GM19035 (cell line): Measurements from ENCODE around the gene CCDC9B.

Experiments used
- ATAC-seq: cut with Tn5 transposase; IDR thresholded peaks from one replicate; pipeline ENCODE4 v1.9.1; 2021; ENCODE audit not compliant: unreplicated experiment

CCDC9B gene

DNA sequence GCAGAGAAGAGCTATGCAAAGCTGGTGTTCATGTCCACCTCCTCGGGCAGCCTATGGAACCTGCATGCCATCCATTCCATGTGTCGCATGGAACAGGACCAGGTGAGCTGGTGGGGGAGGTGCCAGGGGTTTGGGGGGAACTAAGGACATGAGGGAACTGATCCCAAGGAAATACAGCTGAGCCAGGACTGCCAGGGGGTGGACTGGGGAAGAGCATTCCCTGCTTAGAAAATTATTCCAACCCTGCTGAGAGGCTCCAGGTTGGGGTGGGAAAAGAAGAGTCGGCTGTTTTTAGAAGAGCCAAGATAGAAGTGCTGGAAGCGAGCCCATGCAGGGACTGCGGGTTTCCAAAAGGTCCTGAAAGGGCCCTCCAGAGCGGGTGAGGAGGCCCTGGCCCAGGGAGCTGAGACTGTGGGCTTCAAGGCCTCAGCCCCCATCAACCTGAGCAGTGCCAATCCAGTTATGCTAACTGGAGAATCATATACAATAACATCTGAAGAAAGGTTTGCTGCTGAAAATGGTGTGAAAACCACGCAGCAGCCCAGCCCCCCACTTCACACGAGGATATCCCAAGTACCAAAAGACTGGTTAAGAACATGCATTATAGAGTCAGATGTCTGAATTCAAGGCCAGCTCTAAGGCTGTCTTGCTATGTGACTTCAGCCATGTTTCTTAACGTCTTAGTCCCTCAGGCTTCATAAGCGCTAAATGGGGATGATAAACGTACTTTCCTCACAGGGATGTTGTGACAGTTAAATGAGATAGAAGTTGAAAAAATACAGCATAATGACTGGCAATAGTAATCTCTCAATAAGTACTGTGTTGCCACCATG, 25.1 kb upstream of the CCDC9B start:
- no peak for ATAC-seq

DNA sequence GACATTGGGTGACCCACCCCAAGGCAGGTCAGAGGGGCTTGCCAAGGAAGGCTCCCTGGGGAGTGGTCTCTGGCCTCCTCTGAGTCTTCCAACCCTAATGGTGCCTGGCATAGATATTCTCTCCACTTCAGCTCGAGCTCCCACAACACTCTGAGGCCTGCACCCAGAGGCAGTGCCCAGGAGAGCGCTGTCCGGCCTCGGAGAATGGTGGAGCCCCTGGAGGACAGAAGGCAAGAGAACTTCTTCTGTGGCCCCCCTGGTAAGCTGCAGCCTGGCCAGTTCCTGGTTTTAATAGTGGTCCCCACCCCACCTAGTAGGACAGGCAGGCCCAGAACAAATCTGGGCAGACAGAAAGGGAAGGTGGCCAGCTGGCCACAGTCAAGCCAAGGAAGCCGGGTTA, 24.3 kb upstream of the CCDC9B start:
- ATAC-seq = no peak

DNA sequence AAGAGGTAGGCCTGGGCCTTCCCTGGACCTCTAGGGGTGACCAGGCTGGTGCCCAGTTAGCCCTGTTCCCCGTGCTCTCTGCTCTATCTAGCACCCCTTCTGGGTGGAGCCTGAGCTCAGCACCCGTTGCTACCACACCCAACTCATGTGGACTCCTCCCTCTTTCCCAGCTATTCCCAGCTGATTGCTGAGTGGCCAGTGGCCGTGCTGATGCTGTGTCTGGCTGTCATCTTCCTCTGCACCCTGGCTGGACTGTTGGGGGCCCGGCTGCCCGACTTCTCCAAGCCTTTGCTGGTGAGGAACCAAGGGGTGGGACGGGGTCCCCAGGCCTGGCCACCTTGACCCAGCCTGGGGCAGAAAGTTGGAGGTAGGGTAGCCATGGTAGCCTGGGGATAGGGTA, 23.5 kb upstream of the CCDC9B start:
- ATAC-seq = no peak

DNA sequence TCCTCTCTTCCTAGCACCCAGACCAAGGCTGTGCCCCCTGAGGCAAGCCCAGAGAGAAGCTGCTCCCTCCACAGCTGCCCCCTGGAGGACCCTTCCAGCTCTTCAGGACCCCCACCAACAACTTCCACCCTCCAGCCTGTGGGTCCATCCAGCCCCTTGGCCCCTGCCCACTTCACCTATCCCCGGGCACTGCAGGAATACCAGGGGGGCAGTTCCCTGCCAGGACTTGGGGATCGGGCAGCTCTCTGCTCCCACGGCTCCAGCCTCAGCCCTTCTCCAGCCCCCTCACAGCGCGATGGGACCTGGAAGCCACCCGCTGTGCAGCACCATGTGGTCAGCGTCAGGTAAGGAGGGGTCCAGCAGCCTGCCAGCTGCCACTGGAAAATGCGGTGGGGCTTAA, 22.9 kb upstream of the CCDC9B start:
- ATAC-seq = no peak

DNA sequence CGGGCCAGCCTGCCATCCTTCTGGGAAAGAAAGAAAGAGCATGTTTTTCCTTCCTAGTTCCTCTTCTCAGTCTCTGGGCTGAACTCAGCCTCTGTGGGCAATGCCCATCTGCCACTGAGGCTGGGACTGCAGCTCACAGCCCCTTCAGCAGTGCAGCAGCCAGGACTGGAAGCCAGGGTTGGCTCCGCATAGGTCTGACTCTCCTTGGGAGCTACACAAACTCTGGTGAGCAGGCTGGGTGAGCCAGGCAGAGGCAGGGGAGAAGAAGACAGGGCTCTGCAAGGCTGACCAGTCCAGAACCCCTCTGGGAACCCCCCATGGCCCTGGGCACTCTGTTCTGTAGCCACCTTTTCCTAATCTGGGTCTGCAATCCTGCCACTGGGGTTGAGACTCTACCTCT, 20.9 kb upstream of the CCDC9B start:
- no peak for ATAC-seq

DNA sequence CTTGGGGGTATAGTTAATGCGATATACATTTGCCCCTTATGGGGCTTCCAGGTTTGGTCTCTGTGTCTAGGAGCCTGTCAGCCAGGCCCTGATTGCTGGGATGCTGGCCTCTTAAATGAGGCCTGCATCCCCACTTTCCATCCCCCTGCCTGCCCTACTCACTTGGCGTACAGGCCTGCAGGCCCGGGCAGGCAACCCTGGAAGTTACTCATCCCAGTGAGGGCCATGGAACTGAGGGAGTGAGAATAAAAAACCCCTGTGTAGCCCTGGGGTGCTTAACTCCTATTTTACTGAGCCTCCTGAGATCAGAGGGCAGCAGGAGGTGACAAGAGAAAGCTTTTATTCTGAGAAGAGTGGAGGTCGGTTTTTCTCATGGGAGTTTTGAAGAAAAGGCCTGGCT, 19.3 kb upstream of the CCDC9B start:
- ATAC-seq = no peak

DNA sequence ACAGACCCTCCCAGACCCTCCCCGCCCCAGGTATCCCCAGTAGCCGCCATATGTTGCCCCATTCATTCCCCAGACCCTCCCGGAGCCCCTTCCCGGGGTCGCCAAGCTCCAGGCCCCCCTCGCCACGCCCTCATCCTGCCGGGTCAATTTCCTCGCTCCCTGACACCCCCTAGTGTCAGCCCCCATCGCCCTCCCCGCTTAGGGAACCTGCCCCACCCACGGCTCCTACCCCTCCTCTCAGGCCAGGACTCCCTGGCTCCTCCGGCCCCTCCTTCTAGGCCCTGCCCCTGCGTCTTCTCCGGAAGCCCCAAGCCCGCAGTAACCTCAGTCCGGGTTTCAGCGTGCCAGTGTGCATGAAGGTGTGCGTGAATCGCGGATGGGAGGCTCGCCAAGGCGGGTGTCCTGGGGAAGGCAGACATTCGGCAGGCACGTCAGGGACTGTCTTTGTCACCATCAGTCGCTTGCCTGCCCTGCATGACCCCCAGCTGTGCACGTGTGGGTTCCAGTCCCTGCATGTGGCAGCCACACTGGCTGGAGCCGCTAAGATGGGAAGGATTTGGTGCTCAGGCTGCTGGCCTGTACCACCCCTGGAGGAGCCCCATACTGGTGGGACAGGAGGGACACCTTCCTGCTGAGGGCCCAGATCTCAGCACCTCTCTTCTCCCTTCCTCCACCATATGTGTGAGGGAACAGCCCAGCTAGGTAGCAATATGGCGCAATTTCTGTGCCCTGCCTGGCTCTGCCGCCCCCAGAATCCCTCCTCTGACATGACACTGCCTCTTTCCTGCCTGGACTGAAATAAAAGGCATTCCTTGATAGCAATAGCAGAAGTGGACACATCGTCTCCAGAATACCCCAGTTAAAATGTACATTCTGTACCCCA, 18.0 kb upstream of the CCDC9B start:
- peak; percentile 17 for ATAC-seq

DNA sequence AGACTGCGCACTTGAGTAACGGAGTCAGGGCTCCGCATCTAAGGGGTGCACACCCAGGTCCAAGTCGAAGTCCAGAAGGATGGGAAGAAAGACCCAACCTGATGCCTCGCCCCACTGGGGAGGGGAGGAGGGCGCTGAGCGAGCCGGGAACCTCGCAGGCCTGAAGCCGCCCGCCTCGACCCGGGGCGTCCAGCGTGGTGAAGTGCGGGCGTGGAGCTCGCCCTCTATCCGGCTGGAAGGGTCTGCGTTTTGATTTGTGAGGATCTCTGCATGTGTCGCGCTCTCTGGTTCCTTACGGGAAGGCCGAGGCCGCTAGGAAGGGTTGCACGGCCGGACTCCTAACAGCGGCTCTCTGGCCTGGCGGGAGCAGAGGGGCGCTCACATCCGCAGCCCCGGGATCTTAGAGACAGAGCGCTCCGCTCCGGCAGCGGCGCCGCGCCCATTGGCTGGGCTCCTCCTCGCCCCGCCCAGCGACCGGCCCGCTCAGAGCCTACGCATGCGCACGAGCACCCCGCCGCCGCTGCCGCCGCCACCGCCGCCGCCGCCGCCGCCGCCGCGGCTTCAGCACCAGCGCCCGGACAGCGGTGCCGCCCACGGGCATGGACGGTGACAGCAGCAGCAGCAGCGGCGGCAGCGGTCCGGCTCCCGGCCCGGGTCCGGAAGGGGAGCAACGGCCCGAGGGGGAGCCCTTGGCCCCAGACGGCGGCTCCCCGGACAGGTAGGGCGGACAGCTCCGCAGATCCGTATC, 17.2 kb upstream of the CCDC9B start, which contains the start of gene DISP2:
Gene DISP2 (plus strand): TSS at position 497 of the 748 bp plus-strand sequence. CDS start 103 bp downstream, at position 600.
- ATAC-seq = peak; percentile 87

DNA sequence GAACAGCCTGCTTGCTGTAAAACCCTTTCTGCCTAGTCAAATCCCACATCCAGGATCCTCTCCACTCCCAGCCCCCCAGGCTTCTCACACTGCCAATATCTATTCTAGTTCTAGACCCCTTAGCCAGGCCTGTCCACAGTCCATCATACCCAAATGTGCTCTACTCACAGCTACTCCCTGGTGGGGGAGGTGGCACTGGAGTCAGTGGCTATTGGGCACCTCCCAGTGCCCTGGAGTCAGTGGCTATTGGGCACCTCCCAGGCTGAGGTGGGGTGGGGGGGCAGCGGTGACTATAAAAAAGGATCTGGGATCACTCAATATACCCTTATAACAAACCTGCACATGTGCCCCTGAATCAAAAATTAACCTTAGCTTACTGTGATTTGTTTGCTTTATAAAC, 16.5 kb upstream of the CCDC9B start:
- no peak for ATAC-seq

DNA sequence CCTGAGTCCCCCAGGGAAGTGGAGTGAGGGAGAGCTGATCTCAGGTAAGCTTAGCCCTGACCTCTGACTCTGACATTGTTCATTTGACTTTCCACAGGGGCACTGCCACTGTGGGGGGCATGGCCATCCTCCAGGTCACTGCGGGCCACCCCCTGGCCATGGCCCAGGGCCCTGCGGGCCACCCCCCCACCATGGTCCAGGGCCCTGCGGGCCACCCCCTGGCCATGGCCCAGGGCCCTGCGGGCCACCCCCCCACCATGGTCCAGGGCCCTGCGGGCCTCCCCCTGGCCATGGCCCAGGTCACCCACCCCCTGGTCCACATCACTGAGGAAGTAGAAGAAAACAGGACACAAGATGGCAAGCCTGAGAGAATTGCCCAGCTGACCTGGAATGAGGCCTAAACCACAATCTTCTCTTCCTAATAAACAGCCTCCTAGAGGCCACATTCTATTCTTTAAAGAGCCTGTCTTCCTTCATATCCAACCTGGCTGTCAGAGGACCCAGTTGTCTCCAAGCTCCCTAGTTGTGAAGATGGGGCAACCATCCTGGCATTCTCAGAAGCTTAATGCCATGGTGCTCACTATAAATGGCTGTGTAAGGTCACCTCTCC, 15.3 kb upstream of the CCDC9B start:
- ATAC-seq = no peak

DNA sequence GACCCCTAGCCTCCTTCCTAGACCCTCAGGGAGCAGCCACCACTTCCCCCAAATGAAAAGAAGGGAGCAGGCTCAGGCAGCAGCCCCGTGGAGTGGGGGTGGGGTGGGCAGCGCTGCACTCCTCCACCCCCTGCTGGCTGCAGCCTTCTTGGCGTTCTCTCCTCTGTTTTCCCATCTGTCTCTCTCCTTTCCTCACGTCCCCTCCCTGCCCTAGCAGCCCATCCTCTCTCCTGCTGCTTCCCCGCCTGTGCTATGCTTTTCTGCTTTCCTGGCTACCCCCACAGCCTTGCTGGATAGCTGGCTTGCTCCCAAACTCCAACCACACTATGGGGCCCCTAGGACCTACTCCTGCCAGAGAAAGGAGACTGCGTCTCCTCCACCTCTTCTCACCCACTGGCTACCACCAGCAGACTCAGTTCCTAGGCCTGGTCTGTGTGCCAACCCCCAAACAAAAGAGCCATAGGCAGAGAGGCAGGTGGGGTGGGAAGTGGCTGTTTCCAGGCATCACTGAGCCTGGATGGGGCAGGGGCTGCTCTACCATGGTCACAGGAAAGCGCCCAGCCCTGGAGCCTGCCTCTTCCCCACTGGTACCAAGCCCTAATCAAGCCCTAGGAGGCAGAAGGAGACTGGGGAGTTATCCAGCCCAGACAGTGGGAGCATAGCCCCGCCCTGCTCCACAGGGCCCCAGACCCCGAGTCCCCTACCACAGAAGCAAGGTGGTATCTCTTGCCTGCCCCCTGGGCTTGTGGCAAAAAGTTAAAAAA, 13.9 kb upstream of the CCDC9B start:
- ATAC-seq = no peak

DNA sequence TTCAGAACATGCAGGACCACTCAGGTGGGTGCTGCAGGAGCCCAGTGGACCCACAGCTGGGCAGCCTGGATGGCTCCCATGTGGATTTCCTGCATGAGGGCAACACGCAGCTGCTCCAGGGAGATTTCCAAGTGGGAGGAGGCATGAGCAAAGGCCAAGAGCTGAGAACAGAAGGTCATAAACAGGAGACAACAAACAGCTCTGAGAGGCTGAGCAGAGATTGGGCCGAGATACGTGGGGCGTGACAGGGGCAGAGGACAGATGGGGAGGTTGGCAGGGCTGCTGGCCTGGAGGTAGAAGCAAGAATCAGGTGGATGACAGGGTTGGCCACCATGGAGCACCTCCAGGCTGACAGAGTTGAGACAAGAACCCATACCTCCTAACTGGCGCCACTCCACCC, 13.0 kb upstream of the CCDC9B start:
- no peak for ATAC-seq

DNA sequence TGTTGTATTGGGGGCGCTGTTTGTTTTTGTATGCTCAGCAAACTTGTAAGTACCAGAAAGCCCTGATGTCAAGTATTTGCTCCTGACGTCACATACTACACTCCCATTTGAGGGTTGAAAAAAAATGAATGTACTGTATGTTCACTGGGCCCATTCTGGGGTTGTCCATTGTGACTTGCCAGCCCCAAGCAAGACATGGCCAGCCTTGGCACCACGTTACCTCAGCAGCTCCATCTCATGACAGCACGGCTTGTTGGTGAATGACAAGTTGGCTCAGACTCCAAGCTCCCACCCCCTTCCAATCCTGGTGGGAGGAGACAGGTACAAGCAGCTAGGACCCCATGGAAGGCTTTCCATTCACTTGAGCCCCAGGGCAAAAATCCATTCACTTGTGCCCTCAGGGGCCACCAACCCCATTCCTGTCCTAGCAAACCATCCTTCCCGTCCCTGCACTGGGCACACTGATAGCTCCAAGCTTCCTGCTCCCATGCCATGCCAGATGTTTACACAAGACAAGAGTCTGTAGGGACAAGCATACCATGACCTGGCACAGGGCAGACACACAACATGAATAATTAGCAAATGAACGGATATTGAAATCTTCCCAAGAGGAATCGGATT, 11.7 kb upstream of the CCDC9B start:
- ATAC-seq = no peak

DNA sequence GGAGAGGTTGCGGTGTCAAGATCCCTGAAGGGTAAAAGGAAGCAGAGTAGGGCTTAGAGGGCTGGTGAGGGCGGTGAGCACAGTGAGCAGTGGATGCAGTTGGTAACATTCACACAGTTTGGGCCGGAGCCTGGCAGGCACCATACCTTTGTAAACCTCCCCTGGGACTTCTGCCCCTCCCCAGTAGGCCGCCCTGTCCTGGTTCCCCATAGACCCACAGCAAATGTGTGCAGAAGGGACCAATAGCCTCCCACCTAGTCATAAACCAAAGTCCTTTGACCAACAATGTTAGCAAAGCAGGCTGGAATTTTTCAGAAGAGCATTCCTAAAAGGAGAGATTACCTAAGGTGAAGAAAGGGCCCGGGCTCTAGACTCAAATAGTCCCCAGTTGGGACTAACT, 8.4 kb upstream of the CCDC9B start:
- ATAC-seq = no peak

DNA sequence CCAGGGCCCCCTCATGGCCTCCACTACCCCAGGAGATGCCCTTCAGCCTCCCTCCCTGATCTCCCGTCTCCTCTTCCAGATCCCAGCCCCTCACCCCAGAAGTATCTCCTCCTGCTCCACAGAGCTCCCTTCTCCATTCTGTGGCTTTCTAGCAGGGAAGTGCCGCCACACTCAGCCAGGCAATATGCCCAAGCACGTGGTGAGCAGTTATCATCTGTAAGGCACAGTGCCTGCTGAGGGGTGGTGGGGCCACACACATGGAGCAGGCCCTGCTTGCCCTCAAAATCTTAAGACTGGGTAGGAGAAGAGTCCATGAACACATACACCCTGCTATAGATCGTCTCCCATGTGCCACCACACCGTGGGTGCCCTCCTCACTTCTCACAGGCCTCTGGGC, 7.7 kb upstream of the CCDC9B start:
- ATAC-seq = no peak

DNA sequence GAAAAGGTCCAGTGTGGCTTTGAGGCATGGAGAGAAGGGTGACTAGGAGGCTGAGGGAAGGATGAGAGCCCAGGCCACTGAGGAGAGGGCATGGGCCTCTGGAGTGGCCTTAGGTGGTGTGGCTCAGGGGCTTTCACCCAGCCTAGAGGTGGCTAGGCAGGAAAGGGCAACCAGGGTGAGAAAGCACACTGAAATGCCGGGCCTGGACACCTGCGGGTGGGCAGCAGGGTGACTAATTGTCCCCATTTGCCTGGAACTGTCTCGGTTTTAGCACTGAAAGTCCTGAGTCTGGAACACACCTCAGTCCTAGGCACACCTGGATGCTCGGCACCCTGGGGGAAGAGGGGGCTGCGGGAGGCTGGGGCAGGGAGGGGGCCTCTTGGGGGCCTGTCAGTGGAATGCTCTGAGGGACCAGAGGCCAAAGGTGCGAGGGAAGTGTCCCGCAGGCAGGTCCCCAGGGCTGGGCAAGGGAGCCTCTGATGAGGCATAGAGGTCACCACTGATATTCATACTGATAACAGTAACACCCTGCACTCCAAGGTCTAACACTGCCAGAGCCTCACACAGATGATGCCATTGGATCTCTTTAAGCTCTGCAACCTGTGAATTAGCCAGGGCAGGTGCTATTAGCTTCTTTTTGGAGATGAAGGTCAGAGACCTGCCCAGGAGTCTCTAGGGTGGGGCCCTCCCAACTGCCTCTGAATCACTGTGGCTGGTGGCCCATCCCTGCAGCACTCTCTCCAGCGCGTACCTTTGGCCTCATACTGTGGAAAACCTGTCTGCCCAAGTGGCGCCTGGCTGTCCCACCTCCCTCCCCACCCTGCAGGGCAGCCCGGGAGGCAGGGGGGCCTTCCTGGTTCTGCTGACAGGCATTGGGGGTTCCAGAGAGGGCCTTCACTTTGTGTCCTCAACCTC, 7.1 kb upstream of the CCDC9B start:
- no peak for ATAC-seq

DNA sequence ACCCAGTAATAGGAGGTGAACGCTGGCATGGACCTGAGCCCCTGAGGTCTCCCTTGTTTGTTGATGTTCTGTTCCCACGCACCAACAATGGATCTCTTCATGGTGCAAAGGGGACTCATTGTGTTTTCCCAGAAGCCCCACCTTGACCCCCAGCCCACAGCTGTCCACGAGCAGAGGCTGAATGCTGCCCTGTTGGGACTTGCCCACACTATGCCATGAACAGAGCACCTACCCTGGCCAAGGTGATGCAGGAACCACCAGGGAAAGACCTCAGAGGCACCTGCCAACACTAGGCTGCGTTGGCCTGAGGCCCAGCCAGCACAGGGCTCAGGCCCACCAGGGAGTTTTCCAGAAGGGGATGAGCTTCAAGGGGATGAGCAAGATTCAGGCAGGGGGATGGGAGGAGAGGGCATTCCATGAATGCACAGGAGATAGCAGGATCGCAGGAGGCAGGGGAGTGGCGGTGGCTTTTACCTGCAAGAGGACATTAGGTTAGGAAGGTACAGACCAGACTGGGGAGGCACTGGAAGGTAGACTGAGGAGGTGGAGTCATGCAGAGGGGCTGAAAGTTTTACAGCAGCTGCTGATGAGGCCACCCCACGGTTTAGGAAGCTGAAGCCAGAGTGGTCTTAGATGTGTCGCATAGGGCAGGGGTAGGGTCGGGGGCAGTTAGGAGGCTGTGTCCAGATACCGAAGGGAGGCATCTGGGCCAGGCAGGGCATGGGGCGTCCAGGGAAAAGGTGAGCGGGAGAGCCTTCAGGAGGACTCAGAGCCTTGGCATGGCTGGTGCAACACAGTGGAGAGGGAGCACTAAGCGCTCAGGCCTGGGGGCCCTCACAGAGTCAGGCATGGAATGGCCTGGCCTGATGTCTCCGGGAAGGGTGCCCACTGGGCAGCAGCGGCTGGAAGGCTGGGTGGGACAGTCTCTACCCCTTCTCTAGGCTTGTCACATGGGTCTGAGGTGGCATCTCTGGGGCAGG, 6.1 kb upstream of the CCDC9B start:
- ATAC-seq = no peak
